Glutamatergic neuron (in vitro differentiated cells): ENCODE data around the gene ACOX2. TPM values are rescaled to one million over a fixed set of nuclear protein-coding genes. Genes with fewer than 3 reads are reported as not detected.

Source experiments
- DNase-seq: peaks from one replicate; pipeline ENCODE4 v3.0.0; 2022
- H3K27ac Mint-ChIP-seq: one replicate; pipeline ENCODE4 v1.8.0; 2020; ENCODE audit warnings: mild to moderate bottlenecking, mixed read lengths, inconsistent platforms; ENCODE audit not compliant: unreplicated experiment
- H3K27me3 Mint-ChIP-seq: one replicate; pipeline ENCODE4 v1.8.0; 2020; ENCODE audit warnings: mild to moderate bottlenecking, moderate library complexity, mixed read lengths, inconsistent platforms; ENCODE audit not compliant: unreplicated experiment
- H3K36me3 Mint-ChIP-seq: one replicate; pipeline ENCODE4 v1.8.0; 2020; ENCODE audit warnings: mild to moderate bottlenecking, mixed read lengths, inconsistent platforms; ENCODE audit not compliant: unreplicated experiment
- H3K4me1 Mint-ChIP-seq: one replicate; pipeline ENCODE4 v1.8.0; 2020; ENCODE audit warnings: mild to moderate bottlenecking, low read depth, mixed read lengths, inconsistent platforms; ENCODE audit not compliant: unreplicated experiment
- H3K4me3 Mint-ChIP-seq: one replicate; pipeline ENCODE4 v1.8.0; 2020; ENCODE audit warnings: mild to moderate bottlenecking, mixed read lengths, inconsistent platforms; ENCODE audit not compliant: unreplicated experiment
- H3K9me3 Mint-ChIP-seq: one replicate; pipeline ENCODE4 v1.8.0; 2020; ENCODE audit warnings: mild to moderate bottlenecking, moderate library complexity, mixed read lengths, inconsistent platforms; ENCODE audit not compliant: unreplicated experiment
- CTCF ChIP-seq: fragments of 200-600 bp; sonication (generic); IDR thresholded peaks from one replicate; pipeline ENCODE4 v1.5.0; 2021; ENCODE audit not compliant: partially characterized antibody, unreplicated experiment
- total RNA-seq: library from RNA; stranded (reverse); fragmentation: NEBNext Ultra II Directional; extraction: Animal tissue kit (Norgen Biotek cat#: 25700); gene quantifications from one replicate; pipeline ENCODE4 v1.2.1, GENCODE V29; 2021; ENCODE audit not compliant: unreplicated experiment

The ACOX2 gene
- total RNA-seq, 1 donor from 2014 or later: 0.59 TPM

DNA sequence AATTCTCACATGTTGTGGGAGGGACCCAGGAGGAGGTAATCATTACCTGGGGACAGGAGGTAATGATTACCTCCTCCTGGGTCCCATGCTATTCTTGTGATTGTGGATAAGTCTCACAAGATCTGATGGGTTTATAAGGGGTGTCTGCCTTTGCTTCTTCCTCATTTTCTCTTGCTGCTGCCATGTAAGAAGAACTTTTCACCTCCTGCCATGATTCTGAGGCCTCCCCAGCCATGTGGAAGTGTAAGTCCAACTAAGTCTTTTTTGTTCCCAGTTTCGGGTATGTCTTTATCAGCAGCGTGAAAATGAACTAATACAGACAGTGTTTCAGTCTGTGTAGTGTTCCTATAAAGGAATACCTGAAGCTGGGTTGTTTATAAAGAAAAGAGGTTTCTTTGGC lies 58.2 kb downstream of the ACOX2 start:
- H3K9me3 Mint-ChIP-seq: peaks cover 2% of the 10 kb centered on the region
- H3K36me3 Mint-ChIP-seq: peaks cover 4% of the 10 kb centered on the region
- no peak for DNase-seq
- no peak overlapping the region for H3K27ac Mint-ChIP-seq
- no peak overlapping the region for H3K4me3 Mint-ChIP-seq
- no peak for TF ChIP-seq CTCF
- H3K27me3 Mint-ChIP-seq: peaks cover 2% of the 10 kb centered on the region
- H3K4me1 Mint-ChIP-seq: peaks cover 8% of the 10 kb centered on the region

DNA sequence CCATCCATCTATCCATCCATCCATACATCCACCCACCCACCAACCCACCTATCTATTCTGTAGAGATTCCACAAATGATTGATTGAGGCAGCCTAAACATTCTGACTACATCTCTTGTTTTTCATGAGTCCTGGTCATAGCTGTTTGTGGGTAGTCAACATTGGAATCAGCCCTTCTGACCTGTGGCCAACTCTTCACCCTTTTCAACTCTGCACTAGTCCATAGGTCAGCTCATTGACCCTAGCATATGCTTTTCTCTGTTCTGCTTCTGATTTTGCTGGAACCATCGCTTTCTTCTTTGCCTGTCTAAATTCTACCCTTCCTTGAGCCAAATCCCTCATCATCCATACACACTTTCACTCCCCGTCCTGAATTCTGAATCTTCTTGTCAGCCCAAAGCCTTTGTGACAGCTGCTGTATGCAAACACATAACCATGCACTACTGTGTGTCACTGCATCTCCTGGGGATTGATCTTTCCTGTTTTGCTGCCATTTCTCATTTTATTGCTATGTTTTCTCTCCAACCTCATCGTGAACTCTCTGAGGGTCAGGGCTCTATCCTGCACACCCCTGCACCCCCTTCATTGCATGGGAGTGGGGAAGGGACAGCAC lies 61.9 kb downstream of the ACOX2 start:
- TF ChIP-seq CTCF: no peak
- no peak for DNase-seq

DNA sequence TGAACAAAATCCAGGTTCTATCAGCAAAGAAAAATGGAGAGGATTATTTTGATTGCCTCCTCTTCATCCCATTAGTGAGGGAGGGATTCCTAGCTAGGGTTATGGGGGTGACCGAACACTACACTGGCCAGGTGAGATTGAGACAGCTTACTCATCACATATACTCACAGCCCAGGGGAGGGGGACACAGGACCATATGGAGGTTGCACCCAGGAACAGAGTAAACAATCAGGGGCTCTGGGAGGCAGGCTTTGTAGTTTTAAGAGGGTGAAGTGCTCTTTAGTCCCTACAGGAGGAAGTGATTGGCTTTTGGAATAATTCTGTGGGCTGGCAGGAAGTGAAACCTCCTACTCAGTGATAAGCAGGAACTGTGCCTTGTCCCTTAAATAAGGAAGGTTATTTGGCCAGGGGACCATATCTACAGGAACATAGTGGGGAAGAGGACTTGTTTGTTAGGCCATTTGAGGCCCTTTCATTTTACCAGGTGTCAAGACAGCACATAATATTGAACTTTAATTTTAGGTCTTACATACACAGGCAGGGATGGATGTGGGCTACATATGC lies 62.6 kb downstream of the ACOX2 start:
- H3K9me3 Mint-ChIP-seq: no peaks in the 10 kb centered on the region
- no peak for TF ChIP-seq CTCF
- H3K4me3 Mint-ChIP-seq: no peak overlapping the region
- H3K4me1 Mint-ChIP-seq: peaks cover 12% of the 10 kb centered on the region
- no peak for DNase-seq
- peaks cover 4% of the 10 kb centered on the region for H3K36me3 Mint-ChIP-seq
- H3K27ac Mint-ChIP-seq: no peak overlapping the region
- peaks cover 7% of the 10 kb centered on the region for H3K27me3 Mint-ChIP-seq

More for the DNA sequence above, 61.9 kb downstream of the ACOX2 start:
- Mint-ChIP-seq H3K27me3 (peaks cover 7% of the 10 kb centered on the region), H3K4me3 (peak overlapping the region; percentile 44), H3K9me3 (no peaks in the 10 kb centered on the region), H3K36me3 (peaks cover 4% of the 10 kb centered on the region), H3K27ac (peak overlapping the region; percentile 23), H3K4me1 (peaks cover 12% of the 10 kb centered on the region)

- TF ChIP-seq CTCF: no peak
- H3K4me1 Mint-ChIP-seq: peaks cover 12% of the 10 kb centered on the region
- H3K27ac Mint-ChIP-seq: no peak overlapping the region
- peaks cover 7% of the 10 kb centered on the region for H3K27me3 Mint-ChIP-seq
- H3K9me3 Mint-ChIP-seq: no peaks in the 10 kb centered on the region
- H3K36me3 Mint-ChIP-seq: no peaks in the 10 kb centered on the region
- DNase-seq: no peak
- no peak overlapping the region for H3K4me3 Mint-ChIP-seq
Observed at GRCh38 chr3:58473275-58473674, 63.7 kb downstream of the ACOX2 start.

DNA sequence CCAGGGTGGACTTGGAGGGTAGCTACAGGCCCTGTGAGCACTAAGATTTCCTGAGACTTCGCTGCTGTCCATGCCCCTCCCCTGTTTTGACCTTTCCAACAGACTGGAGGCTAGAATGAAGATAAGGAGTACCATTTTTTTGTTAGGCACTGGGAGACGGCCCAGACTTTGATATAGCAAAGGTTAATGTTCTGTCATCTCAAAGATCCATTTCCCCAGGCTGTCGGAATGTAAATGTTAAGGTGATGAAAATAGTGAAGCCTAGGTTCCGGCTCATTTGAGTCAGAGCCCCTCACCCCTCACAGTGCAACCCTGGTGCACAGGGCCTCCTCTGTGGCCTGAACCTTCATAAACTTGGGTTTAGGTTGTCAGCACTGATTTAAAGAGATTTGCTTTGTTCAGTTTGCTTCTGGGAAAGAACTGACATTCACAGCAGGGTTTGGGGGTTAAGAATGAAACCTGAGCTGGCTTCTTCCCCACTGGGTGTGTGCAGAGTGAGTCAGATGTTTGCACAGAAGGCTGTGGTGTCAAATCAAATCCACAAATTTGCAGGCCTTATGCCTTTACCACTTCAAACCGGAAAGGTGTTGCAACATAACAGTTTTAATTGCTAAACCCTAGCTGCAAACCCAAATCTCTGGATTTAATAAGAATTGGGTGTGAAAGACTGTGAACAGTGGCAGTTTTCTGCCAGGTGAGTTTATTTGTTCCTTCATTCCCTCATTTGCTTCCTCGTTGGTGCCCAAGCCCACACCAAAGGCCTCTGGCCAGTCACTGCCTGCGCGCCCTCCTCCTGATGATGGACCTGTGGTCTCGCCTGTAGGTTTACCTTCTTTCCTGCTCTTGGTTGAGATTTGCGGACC lies 65.7 kb downstream of the ACOX2 start:
- H3K9me3 Mint-ChIP-seq: no peaks in the 10 kb centered on the region
- no peak for TF ChIP-seq CTCF
- H3K27ac Mint-ChIP-seq: no peak overlapping the region
- H3K27me3 Mint-ChIP-seq: peaks cover 7% of the 10 kb centered on the region
- H3K4me1 Mint-ChIP-seq: peaks cover 12% of the 10 kb centered on the region
- H3K4me3 Mint-ChIP-seq: no peak overlapping the region
- DNase-seq: no peak
- H3K36me3 Mint-ChIP-seq: no peaks in the 10 kb centered on the region
